ENCODE data around the gene CHST12.
"Not testable (repeated sequence)": the region's sequence is repeated elsewhere in the genome, so short reads cannot be mapped to it uniquely, and the experiment has no call there.

The CHST12 gene

DNA sequence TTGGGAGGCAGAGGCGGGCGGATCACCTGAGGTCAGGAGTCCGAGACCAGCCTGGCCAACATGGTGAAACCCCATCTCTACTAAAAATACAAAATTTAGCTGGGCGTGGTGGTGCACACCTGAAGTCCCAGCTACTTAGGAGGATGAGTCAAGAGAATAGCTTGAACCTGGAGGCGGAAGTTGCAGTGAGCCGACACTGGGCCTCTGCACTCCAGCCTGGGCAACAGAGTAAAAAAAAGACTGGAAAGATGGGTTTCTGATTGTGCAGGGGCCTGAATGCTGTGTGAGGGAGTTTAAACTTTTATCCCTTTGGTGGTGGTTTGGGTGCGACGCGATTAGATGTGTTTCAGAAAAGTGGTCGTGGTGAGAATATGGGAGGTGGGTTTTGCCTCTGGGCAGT lies 1.8 kb downstream of the CHST12 start:
- no peak for DNase-seq

DNA sequence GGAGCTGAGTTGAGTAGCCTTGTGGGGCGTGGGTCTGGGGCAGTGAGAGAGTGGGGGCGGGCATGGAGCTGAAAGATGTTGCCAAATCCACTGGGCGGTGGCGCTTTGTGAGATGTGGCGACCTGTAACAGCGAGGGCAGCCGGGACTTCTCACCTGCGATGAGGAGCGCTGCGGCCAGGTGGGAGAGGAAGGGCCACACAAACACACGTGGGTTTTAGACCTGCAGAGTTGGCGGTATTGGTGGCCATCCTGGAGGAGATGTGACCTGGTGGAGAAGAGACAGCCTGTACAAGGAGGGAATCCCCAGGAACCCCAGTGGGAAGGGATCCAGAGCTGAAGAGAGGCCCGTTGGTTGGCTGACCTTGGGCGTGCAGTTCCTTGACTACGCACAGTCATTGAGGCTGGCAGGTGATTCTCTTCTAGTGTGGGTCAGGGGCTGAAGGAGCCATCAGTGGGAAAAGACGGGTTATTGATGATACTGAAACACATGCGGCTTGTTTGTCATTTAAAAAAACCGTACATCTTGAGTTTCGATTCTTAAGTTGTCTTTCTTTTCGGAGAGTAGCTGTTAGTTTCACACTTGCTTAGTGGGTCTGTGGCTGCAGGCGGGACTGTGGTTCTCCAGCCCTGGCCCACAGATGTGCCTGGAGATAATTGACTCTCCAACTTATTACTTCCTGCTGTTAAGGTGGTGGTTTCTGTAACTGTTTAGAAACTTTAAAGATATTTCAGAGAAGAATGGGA lies 2.4 kb downstream of the CHST12 start:
- no peak for DNase-seq

DNA sequence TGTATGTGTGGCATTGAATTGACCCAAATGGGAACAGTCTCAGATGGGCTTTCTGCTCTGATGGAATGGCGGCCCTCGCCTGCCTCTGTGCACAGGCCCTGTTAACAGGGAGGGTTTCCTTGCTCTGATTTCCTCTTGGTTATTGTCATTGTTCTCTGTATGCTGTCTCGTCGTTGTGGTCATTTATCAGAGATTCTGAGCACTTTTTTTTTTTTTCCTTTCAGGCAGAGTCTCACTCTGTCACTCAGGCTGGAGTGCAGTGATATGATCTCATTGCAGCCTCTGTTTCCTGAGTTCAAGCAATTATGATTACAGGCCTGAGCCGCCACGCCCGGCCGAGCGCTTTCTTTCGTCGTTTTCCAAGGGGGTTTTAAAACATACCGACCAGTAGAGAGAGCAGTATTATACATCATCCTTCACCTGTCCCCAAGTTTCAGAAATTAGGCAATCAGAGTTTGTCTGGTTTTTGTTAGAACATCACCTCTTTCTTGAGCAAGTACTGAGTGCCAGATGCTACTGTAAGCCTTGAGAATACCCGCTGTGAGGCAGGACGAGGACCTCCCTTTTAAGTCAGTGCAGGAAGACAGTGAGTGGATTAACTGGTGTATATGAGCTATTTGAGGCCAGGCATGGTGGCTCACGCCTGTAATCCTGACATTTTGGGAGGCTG lies 6.5 kb downstream of the CHST12 start:
- no peak for DNase-seq

DNA sequence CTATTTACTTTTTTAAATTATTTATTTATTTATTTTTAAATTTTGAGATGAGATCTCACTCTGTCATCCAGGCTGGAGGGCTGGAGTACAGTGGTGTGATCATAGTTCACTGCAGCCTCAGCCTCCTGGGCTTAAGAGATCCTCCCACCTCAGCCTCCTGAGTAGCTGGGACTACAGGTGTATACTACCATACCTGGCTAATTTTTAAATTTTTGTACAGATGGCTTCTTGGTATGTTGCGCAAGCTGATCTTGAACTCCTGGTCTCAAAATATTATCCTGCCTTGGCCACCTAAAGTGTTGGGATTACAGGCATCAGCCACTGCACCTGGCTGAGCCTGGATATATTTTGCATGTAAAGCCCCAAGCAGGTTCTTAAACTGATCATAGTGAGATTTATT lies 7.6 kb downstream of the CHST12 start:
- no peak for DNase-seq

DNA sequence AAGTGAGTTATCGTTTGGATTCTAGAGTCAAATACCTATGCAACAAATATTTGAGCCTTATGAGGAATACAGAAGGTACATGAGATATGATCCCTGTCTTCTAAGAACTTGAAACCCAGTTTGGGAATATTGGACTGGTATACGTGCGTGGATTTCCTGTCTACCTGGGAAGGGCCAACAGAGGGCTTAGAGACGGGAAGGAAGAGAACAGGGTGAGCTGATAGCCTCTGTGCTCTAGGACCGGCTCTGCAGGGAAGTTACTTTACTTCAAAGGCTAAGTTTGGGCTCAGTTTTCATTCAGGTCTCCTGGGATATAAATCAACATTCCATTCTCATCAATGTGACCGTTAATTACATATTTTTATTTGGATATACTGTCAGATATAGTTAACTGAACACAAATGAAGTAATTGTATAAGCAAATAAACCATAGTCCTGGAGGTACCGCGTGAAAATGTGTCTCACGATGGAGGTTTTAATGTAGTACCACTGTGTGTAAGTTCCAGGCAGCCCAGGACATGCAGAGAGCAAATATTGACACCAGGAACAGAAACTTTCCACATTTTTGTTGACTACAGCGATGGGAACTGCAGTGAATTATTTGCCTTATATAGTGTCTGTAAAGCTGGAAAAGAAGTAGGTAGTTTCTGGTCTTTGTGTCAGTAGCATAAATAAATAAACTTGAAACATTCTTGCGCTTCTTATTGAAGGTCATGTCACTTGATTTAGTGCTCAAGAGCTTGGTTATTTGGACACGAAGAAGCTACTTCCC lies 8.6 kb downstream of the CHST12 start:
- DNase-seq, result no peak

DNA sequence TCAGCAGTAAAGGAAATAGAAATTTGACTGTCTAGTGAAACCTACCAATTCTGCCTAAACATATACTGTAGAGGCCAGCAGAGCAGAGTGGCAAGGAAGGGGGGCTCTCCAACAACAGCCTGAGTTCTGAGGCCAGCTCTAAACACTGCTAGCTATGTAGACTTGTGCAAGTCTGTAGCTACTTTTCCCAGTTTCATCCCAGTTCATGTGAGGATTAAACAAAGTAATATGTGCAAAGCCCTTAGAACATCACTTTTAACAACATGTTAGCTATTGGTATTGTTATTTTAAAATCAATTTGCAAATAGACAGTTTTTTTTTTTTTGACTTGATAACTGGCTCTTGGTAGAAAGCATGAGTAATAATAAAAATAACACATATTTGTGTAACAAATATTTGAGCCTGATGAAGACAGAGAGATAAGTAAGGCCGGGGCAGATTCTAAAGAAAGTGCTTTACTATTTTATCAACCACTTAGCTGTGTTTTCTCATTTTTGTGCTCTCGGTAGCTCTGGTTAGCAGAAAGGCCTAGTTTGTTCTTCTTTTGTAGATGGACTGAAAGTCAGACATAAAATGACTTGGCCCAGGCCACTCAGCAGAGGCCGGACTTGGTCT lies 9.3 kb downstream of the CHST12 start:
- DNase-seq, result no peak

DNA sequence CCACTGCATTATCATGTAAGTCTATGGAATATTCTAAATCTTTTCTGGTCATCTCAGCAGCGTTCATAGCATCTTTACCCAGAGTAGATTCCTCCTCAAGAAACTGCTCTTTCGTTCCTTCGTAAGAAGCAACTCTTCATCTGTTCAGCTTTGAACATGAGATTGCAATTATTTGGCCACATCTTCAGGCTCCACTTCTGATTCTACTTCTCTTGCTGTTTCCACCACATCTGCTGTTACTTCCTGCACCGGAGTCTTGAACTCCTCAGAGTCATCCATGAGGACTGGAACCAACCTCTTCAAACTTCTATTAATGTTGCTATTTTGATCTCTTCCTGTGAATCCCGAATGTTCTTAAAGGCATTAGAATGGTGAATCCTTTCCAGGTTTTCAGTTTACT lies 12.7 kb downstream of the CHST12 start:
- DNase-seq, result no peak

DNA sequence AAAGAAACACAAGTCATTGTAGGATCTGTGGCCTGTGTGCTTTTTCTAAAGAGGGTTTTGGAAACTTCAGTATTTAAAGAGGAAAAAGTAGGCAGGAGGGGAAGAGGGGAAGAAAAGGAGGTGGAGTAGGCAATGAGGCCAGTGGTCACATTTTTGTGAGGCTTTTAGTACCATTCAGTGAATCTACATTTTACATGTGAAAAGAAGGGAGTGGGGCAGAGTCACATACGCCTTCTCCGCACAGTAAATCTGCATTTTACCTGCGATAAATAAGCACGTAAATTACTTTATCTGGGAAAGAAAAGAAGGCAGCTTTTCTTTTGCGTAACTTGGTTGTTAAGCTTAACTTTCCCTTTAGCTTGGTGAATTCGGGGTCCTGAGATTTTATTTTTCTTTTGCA lies 13.2 kb downstream of the CHST12 start:
- DNase-seq, result no peak

DNA sequence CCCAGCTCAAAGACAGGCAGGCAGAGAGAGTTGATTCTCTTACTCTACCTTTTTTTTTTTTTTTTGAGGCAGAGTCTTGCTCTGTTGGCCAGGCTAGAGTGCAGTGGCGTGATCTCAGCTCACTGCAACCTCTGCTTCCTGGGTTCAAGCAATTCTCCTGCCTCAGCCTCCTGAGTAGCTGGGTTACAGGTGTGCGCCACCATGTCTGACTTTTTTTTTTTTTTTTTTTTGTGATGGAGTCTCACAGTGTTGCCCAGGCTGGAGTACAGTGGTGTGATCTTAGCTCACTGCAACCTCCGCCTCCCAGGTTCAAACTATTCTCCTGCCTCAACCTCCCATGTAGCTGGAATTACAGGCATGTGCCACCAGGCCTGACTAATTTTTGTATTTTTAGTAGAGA lies 13.8 kb downstream of the CHST12 start:
- DNase-seq, result not testable (repeated sequence)

DNA sequence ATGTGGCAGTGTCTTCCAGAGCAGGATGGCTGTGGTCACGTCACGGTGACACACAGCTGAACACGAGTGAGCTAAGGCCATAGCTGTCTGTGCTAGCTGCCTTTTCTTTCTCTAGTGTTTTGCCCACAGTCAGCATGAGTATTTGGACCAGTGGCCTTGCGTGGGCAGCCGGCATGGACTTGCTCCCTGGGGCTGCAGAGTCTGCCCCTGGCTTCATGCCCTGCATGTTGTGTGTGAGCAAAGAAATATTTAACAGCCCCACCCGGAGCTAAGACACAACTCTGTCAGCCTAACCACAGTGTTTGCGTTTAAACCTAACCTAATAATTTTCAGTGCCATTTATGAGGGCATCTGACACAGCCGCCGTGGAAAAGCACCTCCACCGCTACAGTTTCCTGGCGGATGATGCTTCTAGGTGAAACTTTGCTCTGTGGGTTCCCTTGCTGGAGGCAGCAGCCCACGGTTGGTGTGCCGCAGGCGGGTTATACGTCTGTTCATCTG lies 14.6 kb downstream of the CHST12 start:
- DNase-seq, result peak; percentile 17 to 30

DNA sequence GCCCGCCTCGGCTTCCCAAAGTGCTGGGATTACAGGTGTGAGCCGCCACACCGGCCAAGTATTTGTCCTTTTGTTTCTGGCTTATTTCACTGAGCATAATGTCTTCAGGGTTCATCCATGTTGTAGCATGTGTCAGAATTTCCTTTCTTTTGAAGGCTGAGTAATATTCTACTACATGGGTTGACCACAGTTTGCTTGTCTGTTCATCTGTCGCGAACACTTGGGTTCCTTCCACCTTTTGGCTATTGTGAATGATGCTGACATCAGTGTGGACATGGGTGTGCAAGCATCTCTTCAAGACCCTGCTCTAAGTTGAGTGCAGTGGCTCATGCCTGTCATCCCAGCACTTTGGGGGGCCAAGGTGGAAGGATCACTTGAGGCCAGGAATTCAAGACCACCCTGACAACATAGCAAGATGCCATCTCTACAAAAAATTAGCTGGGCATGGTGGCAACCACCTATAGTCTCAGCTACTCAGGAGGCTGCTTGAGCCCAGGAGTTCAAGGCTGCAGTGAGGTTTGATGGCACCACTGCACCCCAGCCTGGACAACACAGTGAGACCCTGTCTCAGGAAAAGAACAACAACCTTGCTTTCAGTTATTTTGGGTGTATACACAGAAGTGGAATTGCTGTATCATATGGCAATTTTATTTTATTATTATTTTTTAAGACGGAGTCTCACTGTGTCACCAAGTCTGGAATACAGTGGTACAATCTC lies 17.0 kb downstream of the CHST12 start:
- no peak for DNase-seq

DNA sequence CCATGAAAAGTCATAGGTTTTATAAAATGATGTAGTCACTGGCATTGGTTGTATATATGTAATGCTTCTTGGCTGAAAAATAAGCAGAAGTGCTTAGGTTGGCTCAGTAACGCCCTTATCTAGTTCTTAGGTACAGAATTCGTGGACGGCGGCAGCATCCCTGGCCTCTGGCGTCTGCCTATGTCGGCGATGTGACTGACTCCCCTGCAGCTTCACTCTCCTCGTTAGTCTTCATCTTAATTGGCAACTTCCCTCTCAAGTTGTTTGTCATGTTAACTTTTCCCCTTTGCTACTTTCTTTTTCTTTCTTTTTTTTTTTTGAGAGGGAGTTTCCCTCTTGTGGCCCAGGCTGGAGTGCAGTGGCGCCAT lies 18.5 kb downstream of the CHST12 start:
- DNase-seq, result no peak

DNA sequence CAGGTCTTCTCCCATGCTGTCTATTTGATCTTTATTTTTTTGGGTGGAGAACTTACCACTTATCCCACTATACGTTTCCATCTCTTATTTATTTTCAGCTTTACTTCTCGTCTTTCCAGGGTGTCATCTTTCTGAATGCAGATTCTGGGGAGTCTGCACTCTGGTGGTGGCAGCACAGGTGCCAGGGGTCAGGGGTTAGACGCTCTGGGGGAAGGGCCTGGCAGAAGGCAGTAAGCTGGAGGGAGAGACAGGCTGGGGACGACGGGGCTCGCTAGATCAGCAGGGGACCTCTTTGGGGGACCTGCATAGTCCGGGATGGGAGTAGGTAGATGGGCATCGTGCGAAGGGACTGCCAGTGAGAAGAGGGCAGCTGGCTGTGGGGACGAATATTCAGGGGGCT lies 22.3 kb downstream of the CHST12 start:
- DNase-seq, result no peak

DNA sequence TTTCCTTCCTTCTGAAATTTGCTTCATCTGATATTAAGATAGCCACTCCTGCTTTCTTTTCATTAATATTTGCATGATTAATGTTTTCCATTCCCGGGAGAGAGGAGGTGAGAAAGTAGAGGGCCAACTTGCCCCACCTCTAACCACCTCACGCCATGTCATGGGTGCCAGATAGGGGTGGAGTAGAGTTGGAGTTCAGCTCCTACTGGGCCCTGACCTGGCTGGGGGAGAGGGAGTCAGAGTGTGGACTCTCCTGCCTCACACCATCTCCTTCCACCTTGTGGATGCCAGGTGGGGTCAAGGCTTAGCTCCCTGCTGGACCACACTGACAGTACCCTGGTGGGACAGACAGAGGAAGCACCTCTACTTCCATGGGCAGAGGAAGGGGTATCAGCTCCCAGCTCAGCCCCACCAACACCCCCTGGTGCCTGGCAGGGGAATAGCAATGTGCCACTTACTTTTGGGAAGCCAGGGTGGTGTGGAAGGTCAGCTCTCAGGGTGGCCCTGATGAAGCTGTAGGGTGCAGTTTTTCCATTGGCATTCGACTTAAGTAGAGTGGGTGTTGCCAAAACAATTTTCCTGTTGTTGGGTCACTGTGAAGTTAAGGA lies 28.0 kb downstream of the CHST12 start:
- peak; percentile 21 for DNase-seq

DNA sequence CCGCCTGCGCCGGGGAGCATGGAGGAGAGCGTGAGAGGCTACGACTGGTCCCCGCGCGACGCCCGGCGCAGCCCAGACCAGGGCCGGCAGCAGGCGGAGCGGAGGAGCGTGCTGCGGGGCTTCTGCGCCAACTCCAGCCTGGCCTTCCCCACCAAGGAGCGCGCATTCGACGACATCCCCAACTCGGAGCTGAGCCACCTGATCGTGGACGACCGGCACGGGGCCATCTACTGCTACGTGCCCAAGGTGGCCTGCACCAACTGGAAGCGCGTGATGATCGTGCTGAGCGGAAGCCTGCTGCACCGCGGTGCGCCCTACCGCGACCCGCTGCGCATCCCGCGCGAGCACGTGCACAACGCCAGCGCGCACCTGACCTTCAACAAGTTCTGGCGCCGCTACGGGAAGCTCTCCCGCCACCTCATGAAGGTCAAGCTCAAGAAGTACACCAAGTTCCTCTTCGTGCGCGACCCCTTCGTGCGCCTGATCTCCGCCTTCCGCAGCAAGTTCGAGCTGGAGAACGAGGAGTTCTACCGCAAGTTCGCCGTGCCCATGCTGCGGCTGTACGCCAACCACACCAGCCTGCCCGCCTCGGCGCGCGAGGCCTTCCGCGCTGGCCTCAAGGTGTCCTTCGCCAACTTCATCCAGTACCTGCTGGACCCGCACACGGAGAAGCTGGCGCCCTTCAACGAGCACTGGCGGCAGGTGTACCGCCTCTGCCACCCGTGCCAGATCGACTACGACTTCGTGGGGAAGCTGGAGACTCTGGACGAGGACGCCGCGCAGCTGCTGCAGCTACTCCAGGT lies 29.7 kb downstream of the CHST12 start:
- DNase-seq, result no peak

DNA sequence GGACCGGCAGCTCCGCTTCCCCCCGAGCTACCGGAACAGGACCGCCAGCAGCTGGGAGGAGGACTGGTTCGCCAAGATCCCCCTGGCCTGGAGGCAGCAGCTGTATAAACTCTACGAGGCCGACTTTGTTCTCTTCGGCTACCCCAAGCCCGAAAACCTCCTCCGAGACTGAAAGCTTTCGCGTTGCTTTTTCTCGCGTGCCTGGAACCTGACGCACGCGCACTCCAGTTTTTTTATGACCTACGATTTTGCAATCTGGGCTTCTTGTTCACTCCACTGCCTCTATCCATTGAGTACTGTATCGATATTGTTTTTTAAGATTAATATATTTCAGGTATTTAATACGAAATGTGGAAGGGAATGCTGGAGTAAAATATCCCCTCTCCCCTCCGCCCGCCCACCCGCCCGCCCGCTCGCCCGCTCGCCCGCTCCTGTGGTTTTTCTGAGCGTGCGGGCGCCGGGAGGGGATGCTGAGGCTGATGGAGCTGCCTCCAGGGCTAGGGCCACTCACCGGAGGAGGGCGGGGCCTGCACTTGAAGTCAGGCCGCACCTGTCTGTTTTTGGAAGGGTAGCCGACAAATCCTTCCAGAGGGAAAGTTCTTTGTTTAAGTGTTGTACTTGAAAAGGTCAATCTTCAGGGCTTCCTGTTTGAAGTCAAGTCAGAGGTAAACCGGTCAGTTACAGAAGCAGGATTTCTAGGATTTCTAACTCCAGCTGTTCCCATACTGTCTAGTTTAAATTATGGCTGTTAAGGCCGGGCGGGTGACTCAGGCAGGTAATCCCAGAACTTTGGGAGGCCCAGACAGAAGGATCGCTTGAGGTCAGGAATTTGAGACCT lies 30.5 kb downstream of the CHST12 start:
- DNase-seq, result no peak

DNA sequence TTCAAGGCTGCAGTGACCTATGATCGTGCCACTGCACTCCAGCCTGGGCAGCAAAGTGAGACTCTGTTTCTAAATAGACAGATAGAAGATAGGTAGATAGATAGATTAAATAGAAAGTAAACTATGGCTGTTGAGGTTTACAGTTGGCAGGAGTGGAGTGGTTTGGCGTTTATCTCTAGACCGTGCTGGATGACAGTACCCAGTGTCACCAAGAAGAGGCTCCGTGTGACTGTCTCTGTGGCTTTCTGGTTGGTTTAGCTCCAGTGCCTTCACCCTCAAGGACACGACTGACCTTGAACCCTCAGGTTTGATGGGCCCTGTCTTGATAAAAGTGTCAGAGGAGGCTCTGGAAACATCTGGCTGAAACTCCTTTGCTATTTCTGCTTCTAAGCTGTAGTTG lies 31.7 kb downstream of the CHST12 start:
- DNase-seq, result no peak

DNA sequence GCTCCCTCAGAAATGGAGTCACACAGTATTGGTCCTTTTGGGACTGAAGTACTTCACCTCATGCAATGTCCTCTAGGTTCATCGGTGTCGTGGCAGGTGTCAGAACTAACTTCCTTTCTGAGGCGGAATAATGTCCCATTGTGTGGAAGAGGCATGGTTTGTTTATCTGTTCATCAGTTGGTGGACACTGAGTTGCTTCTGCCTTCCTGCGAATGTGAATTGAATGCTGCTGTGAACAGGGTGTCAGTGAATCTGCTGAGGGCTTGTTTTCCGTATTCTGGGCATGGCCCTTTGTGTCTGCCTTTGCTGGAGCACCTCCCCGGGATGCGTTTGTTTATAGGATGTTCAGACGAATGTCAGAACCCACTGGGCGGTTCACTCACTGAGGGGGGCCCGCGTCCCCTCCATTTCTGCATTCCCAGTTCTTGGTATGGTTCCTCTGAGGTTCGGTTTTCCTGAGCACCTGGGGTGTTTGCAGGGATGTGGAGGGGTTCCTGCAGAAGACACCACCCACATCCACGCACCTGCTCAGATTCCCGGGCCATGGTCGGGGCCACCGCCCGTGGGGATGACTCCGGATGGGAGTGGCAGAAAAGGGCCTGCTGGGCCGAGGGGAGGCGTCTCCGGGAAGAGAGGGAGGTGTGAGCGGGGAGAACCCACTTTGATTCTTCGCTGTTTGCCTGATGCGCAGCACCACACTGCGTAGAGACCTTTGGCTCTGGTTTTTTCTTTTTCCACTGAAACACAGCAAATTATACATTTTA lies 33.1 kb downstream of the CHST12 start:
- DNase-seq, result no peak

DNA sequence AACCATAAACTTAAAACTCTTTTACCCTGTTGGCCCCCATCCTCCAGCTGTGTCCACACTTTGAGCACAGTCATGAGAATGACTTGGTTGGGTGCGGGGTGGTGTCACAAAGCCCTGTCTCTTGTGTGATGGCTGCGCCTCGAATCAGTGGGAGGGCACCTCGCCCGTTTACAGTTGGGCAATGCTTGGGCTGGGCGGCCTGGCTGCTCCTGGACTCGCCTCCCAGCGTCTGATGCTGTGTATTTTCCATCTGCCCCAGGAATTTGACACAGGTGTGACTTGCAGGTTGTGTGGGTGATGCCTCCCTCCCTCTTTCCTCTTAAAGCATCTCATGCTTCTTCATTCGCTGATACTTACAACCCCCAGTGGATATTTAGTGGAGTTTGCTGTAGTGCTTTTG lies 33.7 kb downstream of the CHST12 start:
- DNase-seq, result no peak
